Cardiac fibroblast (primary cell): ENCODE results near the gene NRSN2.
"Not testable (repeated sequence)": the region's sequence is repeated elsewhere in the genome, so short reads cannot be mapped to it uniquely, and the experiment has no call there.

ENCODE experiments used
- DNase-seq, 2 donors: peaks; one replicate each; pipeline versions ENCODE4 v3.0.0 to v3.0.0-alpha.2; 2010; ENCODE audit warnings: low read depth in 2 of 2
- H3K4me3 ChIP-seq, 2 donors: replicated peaks in 1 of 2; 1 replicate in 1 of 2; 2 replicates in 1 of 2; pipeline ENCODE4 v1.5.1; 2011; ENCODE audit warnings: low read depth in 2 of 2, low read length in 2 of 2, mild to moderate bottlenecking in 2 of 2, moderate library complexity in 1 of 2
- TF ChIP-seq, protein P1 (sequence below): IDR thresholded peaks from one replicate; pipeline ENCODE4 v1.5.1; 2011; ENCODE audit warnings: low read depth, mild to moderate bottlenecking, low read length, inconsistent platforms

Gene NRSN2

GRCh38 chr20:371755-372542, 25.0 kb downstream of the NRSN2 start:
- peak; percentile 97 for DNase-seq
- TF ChIP-seq, protein P1, sequence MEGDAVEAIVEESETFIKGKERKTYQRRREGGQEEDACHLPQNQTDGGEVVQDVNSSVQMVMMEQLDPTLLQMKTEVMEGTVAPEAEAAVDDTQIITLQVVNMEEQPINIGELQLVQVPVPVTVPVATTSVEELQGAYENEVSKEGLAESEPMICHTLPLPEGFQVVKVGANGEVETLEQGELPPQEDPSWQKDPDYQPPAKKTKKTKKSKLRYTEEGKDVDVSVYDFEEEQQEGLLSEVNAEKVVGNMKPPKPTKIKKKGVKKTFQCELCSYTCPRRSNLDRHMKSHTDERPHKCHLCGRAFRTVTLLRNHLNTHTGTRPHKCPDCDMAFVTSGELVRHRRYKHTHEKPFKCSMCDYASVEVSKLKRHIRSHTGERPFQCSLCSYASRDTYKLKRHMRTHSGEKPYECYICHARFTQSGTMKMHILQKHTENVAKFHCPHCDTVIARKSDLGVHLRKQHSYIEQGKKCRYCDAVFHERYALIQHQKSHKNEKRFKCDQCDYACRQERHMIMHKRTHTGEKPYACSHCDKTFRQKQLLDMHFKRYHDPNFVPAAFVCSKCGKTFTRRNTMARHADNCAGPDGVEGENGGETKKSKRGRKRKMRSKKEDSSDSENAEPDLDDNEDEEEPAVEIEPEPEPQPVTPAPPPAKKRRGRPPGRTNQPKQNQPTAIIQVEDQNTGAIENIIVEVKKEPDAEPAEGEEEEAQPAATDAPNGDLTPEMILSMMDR: no peak
- no peak overlapping the region for H3K4me3 ChIP-seq

DNA sequence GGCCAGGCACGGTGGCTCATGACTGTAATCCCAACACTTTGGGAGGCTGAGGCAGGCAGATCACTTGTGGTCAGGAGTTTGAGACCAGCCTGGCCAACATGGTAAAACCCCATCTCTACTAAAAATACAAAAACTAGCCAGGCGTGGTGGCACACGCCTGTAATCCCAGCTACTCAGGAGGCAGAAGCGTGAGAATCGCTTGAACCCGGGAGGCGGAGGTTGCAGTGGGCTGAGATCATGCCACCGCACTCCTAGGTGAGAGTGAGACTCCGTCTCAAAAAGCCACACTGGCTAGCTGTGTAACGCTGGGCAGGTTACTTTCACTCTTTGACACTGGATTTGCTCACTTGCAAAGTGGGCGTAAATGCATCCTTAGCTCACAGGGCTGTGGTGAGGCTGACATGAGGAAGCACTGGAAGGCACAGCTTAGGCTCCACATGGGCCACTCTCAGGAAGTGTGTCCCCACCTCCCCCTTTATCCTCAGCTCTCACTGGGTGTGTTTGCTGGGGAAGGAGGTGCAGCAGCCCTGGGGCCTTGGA, 25.7 kb downstream of the NRSN2 start:
- H3K4me3 ChIP-seq, DNase-seq: not testable (repeated sequence)

- DNase-seq: peak; percentile 92 to 98
- H3K4me3 ChIP-seq: no peak overlapping the region
- TF ChIP-seq, protein P1: no peak
Observed at GRCh38 chr20:373171-373890, 26.4 kb downstream of the NRSN2 start.

- TF ChIP-seq, protein P1: no peak
- no peak for DNase-seq
- no peak overlapping the region for H3K4me3 ChIP-seq
Observed at GRCh38 chr20:375265-375889, 28.5 kb downstream of the NRSN2 start.

DNA sequence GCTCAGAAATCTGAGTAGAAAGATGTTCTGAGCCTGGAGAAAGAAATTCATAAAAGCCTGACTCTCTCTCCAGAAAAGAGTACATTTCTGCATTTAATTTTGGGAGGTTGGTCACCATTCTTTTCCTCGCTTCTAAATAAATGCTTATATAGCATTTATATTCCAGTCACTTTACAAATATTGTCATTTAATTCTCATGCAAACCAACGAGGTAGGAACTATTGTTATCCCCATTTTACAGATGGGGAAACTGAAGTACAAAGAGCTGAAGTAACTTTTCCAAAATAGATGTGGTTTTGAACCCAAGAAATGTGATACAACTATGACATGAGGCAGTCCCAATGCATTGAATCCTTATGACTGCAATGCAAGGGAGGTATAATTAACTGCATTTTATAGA, 29.2 kb downstream of the NRSN2 start:
- DNase-seq: no peak
- TF ChIP-seq, protein P1: no peak
- H3K4me3 ChIP-seq: no peak overlapping the region

GRCh38 chr20:376750-377149, 29.8 kb downstream of the NRSN2 start:
- TF ChIP-seq, protein P1: no peak
- no peak for DNase-seq
- H3K4me3 ChIP-seq: no peak overlapping the region

DNA sequence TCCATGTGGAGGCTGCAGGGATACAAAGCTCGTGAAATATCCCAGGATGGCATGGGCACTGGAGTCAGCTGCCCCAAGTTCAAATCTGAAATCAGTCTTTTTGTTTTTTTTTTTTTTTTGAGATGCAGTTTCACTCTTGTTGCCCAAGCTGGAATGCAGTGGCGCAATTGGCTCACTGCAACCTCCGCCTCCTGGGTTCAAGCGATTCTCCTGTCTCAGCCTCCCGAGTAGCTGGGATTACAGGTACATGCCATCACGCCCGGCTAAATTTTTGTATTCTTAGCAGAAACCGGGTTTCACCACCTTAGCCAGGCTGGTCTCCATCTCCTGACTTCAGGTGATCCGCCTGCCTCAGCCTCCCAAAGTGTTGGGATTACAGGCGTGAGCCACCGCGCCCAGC, 30.7 kb downstream of the NRSN2 start:
- not testable (repeated sequence) for H3K4me3 ChIP-seq, DNase-seq
